ENCODE results near the gene ACR.

Gene ACR

DNA sequence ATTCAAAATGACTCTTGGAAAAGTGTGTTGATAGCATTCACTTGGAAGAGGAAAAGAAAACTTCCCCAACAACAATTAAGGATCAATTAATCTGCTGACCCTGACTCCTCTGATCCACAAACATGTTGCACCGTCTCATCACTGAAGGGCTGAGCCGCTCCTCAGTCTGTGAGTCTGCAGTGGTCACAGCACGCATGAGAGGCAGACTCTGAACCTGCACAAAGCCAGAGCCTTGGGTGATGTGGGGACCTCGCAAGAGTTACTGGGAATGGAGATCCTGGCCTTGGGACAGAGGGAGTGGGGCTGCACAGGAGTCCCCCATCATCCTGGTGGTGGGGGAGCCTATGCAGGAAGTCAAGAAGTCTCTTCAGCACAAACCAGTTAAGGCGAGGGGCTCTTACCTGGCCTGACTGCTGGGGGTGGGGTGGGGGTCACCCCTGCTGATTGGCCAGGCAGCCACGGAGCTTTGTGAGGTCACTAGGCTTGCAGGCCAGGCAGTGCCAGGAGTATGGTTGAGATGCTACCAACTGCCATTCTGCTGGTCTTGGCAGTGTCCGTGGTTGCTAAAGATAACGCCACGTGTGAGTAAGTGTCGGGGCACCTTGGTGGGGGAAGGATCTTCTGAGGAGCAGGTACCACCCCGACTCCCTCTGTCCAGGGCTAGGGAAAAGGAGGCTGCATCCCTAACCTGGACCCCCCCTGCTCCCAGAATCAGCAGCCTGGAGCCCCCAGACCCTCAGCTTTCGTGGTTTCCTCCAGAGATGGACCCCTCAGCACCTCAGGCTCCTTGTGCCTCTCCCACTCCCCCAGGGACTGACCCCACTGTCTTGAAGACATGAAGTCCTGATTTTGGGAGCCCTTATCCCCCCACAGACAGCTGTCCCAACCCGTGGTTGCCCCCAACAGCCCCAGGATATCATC is at the start of gene ACR:
Gene ACR (plus strand): TSS at position 477 of the 921 bp plus-strand sequence. CDS start 32 bp downstream, at position 509.
- no peak for DNase-seq (ENCODE audit: low read depth)

DNA sequence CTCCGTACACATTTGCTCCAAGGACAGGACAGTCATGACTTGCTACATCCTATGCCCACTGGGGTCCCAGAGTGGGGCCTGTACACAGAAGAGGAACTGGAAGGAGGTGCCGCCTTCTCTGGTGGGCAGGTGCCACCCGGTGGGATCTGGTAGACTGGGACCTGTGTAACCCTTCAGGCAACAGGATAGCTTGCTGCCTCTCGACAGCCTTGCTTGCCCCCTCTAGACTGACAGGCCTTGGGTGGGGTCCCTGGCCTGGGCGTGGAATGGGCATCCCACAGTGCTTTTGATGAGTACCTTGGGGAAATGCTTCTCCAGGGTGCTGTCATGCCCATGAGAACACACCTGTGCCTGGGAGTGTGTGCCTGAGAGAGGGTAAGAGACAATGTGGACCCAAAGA is 49.6 kb upstream of the ACR start:
- no peak for DNase-seq (ENCODE audit: low read depth)

DNA sequence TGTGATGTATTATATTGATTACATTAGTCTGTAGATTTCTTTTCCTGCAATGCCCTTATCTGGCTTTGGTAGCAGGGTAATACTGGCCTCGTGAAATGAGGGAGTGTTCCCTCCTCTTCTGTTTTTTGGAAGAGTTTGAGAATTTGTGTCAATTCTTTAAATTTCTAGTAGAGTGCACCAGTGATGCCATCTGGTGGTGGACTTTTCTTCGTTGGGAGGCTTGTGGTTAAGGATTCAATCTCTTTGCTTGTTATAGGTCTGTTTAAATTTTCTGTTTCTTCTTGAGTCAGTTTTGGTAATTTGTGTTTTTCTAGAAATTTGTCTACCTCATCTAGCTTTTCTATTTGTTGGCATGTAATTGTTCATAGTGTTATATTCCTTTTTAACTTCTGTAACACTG is 46.5 kb upstream of the ACR start:
- DNase-seq (ENCODE audit: low read depth): no peak

DNA sequence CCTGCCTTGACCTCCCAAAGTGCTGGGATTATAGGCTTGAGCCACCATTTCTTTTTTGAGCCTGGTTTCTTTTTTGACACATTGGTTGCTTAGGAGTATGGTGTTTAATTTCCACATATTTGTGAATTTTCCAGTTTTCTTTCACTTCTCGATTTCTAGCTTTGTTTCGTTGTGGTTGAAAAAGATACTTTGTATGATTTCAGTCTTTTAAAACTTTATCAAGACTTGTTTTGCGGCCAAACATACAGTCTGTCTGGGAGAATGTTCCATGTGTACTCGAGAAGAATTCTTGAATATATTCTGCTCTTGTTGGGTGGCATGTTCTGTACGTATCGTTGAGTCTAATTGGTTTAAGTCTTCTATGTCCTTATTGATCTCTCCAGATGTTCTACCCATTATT is 44.5 kb upstream of the ACR start:
- no peak for DNase-seq (ENCODE audit: low read depth)

DNA sequence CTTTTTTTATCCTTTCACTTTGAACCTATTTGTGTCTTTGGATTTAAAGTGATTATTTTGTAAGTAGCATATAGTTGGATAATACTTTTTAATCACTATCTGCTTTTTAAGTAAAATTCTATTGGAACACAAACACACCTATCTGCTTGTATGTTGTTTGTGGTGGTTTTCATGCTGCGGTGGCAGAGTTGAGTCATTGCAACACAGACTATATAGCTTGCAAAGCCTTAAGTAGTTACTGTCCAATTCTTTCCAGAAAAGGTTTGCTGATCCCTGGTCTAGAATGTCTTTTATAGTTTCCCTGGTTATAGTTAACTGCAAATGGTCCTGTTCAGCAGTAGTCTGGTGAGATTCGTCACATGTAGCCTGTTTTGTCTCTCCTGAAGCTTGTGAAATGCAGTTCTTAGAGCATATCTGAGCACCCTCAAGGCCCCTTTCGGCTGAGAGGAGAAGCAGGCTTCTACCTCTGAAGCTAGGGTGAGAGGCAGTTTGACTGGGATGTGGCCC is 43.9 kb upstream of the ACR start:
- no peak for DNase-seq (ENCODE audit: low read depth)

DNA sequence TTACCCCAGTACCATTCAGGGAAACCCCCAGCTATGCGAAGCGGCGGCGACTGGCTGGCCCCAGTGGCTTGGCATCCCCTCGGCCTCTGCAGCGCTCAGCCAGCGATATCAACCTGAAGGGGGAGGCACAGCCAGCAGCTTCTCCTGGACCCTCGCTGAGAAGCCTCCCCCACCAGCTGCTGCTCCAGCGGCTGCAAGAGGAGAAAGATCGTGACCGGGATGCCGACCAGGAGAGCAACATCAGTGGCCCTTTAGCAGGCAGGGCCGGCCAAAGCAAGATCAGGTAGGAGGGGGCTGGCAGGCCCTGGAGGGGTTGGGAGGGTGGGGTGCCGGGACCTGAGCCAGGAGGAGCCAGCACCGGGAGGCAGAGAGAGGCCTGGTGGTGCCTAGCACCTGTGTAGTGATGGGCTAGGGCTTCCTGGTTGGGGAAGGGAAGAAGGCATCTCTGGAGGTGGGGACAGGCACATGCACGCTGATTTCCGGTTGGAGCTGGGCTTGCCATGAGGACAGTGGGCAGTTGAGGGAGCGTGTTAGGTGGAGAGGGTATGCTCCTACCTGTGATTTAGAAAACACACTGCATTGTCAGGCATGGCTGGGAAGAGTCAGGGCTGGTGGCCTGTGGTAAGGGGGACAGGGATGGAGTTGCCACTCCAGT is 43.1 kb upstream of the ACR start:
- DNase-seq (ENCODE audit: low read depth): no peak

DNA sequence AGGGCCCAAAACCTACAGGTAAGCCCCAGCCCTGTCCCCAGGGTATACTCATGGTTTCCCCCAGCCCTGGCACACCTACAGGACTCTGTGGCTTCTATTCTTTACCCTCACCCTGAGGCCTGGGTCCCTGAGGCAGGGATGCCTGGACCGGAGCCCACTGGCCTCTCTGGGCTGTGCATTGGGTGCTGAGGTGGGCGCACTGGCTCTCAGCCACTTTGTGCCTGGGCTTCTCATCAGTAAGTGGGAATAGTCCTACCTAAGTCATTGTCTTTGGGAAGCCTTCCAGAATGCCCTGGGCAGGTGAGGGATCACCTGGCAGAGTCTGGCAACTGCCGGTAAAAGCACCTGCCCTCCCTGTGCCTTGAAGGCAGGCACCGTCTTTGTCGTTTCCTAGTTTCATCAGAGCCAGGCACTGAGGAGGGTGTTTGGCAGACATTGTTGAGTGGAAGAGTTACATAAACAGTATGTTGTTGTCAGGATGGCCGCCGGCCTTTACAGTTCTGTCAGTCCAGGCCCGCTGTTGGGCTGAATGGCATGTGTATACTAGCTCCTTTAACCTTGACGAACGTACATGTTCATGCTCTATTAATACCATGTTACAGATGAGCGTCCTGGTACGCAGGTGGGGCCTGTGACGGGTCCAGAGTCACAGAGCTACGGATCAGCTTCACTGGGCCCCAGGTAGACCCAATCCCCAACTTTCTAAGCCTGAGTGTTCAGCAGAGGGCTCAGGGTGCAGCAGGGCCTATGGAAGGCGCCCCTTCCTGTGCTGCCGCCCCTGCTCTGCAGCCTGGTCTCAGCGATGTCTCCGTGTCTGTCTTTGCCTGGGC is 42.4 kb upstream of the ACR start:
- no peak for DNase-seq (ENCODE audit: low read depth)

DNA sequence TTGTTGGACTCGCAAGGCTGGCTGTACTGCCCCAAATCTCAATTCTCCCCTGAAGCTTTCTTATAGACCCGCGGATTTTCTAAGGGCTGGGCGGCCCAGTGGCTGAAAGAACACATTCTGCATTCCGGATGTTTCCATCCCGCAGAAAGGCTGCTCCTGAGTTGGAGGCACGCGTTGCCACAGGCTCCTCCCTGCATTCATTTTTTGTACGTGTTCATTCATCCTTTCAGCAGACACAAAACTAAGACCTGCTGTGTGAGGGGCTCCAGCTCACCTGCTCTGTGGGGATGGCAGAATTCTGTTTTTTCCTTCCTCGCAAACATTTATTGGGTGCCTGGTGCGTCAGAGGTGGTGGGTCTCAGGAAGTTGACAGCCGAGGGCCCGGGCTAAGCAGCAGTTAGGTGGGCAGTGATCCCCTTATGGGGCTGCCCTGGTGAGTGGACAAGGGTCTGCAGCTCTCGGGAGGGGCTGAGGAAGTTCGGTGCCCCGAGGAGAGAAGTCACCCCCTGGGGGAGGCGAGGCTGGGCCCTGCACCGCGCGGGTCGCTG is 41.7 kb upstream of the ACR start:
- no peak for DNase-seq (ENCODE audit: low read depth)

DNA sequence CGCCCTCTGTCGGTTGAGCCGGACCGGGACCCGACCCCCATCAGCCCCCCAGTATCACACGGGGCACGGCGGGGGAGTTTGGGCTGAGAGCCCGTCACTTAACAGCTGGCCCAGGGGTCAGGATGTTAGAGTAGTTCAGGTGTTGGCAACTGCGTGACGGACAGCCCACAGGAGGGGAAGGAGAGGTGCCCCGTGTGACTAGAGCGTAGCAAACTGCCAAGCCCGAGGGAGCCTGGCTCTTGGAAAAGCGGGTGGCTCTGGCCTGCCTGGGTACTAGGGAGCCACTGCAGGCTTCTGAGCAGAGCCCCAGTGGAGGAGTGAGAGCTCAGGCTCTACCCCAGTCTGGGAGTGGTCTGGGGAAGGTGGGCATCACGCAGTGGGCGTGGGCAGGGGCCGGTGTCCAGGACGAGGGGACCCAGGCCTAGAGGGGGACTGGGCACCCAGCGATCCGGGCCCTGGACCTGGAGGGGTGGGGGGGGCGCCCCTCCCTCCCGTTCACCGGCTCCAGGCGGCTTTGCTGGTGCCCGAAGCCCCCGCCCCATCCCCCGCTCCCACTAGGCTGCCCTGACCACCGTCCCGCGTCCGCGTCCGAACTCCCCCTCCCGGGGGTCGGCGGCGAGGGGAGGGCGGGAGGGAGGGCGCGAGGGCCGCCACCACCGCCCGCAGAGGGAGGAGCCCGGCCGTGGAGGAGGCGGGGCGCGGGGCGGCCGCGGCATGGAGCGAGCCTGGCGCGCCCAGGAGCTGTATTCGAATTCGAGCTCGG is 41.0 kb upstream of the ACR start:
- no peak for DNase-seq (ENCODE audit: low read depth)

DNA sequence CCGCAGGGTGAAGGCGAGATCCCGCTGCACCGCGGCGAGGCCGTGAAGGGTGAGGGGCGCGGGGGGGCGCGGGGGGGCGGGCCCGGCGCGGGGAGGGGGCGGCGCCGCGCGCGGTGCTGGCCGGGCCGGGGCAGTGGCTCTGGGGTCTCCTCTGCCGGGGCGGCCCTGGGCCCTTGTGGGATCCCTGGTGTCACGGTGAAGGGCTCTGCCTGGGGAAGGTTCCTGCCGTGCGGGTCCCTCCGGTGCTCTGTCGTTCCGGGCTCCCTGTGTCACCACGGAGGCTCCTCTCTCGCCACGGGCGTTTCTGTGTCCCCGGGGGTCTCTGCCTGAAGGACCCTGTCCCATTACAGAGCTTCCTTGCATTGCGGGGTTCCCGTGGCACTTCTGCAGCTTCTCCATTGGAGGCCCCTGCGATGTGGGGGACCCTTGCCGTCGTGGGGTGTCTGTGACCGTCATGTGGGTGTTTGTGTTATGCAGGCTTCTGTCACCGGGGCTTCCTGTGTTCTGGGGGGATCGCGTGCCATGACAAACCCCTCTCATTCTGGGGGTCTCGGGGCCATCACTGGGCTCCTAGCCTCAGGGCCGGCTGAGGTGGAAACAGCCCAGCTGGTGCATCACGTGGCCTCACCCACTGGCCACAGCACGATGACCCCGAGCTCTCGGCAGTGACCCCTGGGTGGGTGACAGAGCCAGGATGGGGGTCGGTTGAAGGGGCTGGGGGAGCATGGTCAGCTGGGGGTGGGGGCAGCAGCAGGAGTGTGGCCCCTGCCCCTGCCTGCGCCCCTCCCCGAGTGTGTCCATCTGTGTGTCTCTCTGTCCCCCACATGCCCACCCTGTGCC is 40.1 kb upstream of the ACR start:
- no peak for DNase-seq (ENCODE audit: low read depth)

DNA sequence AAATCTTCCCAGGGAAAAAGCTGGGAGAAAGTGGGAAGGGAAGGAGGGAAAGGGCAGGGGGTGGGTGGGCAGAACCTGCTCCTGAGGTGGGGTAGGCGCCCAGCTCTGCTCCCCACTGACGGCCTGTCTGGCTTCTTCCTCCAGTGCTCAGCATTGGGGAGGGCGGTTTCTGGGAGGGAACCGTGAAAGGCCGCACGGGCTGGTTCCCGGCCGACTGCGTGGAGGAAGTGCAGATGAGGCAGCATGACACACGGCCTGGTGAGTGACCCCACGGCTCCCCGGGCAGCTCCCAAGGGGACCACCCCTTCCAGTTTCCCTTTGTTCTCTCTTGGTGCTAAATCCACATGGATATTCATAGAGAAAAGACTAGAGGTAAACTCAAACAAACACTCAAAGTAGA is 39.5 kb upstream of the ACR start:
- no peak for DNase-seq (ENCODE audit: low read depth)

DNA sequence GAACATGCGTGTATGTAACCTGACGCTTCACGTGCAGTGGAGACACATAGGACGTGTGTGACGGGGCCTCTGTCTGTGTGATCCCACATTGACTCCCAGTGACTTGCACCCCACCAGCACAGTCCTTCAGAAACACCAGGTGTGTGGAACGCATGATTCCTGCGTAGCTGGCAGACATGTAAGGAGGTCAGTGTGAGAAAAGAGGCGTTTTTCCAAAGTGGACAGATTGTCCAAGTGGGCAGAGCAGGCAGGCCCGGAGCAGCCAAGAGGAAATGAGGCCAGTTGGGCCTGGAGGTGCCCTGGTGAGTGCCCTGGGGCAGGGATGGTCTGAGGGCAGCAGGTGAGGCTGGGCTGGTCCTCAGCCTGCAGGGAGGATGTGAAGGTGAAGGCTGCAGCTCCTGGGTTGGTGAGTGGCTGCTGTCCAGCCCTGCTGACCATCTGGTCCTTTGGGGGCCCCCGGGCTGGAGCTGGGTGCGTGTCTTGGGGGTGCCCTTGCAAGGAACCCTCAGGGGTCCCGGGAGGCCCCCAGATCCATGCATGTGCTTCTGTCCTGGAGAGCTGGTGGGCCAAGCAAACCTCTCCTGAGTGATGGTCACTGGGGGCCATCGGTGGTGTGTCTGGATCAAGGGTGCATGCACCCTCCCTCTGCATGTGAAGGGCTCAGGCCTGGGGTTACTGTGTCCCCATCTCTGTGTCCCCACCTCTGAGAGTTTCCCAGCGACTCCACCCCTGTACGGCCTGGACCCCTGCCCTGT is 38.8 kb upstream of the ACR start:
- DNase-seq (ENCODE audit: low read depth): no peak

DNA sequence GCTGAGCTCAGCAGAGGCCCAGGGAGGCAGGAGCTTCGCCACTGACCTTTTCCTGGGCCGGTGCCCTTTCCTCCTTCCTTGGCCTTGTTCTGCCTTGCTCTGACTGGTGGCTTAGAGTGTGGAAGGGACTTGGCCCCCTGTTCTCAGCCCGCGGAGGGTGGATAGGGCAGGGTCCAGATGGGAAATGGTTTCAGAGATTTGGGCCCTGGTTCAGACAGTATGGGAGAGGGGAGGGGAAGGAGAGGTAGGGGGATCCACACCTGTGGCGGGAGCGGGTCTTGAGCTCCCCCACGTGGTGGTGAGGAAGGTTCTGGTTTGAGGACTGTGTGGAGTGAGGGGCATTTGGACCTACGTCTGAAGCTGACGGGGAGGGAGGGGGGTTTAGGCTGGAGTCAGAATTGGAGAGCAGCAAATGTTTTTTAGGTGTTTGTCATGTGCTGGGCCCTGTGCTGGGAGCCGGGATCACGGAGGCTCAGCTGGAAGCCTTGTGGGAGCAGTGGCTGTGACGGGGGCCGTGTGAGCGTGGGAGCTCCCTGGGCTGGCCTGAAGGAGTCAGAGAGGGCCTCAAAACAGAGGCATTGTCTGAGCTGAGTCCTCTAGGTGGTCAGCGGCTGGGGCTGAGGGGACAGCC is 38.1 kb upstream of the ACR start:
- DNase-seq (ENCODE audit: low read depth): no peak

DNA sequence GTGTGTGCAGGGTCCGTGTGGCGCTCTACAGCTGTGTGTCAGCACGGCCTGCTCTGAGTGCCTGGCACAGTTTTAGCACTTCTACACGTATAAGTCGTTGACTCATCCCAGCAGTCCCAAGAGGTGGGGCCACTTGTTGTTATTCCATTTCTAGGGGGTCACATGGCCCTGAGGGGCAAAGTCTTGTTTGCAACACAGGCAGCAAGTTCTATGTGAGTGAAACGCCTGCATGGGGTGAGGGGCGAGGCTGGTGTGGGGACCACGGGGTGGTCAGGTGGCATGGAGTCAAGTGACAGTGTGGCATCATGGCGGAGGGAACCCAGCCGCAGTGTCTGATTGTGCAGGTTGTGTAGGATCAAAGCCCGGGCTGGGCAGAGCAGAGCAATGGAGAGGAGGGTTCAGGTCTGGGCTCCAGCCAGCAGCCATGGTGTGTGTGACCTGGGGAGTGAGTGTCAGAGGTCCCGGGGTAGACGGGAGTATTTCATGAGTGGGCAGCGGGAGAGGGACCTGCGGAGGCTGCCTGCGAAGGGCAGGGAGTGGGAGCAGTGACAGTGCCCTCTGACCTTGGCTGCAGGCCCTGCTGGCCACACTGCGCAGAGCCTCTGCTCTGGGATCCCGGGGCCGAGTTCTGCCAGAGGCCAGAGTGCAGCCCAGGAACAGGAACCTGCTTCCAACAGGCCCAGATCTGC is 37.5 kb upstream of the ACR start:
- DNase-seq (ENCODE audit: low read depth): no peak

DNA sequence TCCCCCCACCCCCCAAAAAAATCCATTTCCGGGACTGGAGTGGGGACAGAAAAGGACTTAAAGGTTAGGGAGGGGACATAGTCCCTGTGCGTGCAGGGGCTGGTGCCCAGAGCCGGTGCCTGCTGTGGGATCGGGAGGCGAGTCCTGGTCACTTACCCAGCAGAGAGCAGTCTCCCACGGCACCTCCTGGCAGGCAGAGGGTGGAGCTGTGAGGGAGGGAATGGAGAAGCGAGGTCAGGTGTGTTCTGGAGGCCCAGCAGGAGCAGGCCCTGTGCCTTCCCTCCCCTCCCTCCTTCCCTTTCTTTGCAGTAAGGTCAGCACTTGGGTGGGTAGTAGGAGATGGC is 37.0 kb upstream of the ACR start:
- no peak for DNase-seq (ENCODE audit: low read depth)

DNA sequence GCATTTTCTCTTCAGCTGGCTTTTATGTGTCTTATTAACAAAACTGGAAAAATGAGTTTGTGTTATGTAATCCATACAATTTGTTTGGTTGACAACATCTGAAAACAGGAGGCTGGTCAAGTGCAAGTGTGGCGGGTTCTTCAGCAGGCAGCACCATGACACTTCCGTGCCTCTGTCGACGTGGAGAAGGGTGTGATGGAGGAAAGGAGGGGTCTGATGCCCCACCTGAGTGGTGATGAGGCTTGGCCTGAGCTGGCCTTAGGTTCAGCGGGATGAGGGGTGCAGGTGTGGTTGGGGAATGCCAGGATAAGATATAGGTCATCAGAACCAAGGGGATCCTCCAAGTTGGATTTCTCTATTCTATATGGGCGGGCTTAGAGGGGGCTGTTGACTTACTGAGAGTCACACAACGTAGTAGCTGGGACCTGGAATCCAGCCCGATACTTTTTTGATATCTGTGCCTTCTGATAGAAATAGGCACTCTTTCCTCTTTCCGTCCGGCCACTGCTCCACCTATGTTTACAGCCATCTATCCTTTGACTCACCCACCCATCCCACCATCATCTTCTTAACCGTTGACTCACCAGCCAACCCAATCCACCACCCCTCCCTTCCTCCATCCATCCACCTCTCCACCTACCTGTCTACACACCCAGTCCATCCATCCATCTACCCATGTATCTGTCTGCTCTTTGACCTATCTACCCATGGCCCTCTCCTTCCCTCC is 36.4 kb upstream of the ACR start:
- no peak for DNase-seq (ENCODE audit: low read depth)

DNA sequence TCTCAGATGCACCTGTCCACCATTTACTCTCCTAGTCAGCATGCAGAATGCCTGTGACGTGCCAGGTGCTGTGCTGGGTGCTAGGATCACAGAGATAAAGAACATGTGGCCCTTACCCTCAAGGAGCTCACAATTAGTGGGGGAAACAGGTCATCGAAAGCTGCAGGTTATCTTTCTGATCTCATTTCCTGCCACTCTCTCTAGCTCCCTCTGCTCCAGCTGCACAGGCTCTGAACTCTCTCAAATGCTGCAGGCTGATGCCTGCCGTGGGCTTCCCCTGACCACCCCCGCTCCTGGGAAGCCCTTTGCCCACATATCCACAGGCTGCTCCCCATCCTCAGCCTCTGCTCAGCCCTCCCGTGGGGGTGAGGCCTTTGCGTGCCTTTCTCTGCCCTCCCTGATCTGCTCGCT is 35.7 kb upstream of the ACR start:
- DNase-seq (ENCODE audit: low read depth): no peak

Data from stimulated activated CD8-positive, alpha-beta memory T cell treated with anti-CD3 and anti-CD28 coated beads, Interleukin-12 subunit alpha, Interleukin-12 subunit beta, amount 100 ng/mL, for 1 hour (primary cell).